Measurements from ENCODE around the gene SUMO2. TPM values are rescaled to one million over a fixed set of nuclear protein-coding genes. Genes with fewer than 3 reads are reported as not detected.
"Not testable (repeated sequence)": the region's sequence is repeated elsewhere in the genome, so short reads cannot be mapped to it uniquely, and the experiment has no call there.

SUMO2 gene
- total RNA-seq (2014; rRNA removed; shearing (Covaris generic)): 160 and 193 TPM in 2 replicates

GRCh38 chr17:75182569-75183436, at the start of gene SUMO2:
TSS of gene SUMO2 (minus strand) at chr17:75182959. CDS start at chr17:75182834, 125 bp downstream.
- peak; percentile 90 for DNase-seq (ENCODE audit: low spot score)

DNA sequence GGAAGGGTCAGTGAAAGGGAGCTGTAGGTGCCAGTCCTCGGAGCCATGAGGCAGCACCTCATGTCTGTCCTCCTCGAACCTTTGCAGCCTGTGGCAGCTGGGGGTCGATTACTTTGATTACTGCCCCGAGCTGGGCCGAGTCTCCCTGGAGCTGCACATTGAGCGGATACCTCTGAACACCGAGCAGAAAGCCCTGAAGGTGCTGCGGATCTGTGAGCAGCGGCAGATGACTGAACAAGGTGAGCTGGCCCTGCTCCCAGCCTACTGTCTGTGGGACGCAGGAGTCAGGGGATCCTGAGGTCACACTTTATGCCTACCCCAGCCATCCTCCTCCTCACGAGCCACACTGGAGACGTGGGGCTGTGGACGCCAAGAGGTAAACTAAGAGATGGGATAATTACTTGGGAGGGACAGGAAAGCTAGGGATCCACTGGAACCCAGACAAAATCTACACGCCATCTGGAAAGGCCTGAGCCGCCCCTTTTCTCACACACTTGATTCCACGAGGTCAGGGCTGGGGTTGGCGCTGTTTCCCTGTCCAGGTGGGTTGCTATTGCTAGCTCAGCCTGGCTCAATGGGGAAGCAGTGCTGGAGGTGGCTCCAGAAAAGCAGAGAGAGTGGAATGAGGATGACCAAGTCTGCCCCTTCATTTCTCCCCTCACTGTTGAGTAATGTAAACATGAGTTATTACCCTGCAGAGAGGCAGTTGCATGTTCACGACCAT, 49.1 kb upstream of the SUMO2 start:
- no peak for DNase-seq (ENCODE audit: low spot score)

- DNase-seq (ENCODE audit: low spot score): no peak
These were observed 48.3 kb upstream of the SUMO2 start for GRCh38 chr17:75231071-75231470.

GRCh38 chr17:75228847-75229246, 46.1 kb upstream of the SUMO2 start:
- no peak for DNase-seq (ENCODE audit: low spot score)

GRCh38 chr17:75228305-75228704, 45.5 kb upstream of the SUMO2 start:
- no peak for DNase-seq (ENCODE audit: low spot score)

DNA sequence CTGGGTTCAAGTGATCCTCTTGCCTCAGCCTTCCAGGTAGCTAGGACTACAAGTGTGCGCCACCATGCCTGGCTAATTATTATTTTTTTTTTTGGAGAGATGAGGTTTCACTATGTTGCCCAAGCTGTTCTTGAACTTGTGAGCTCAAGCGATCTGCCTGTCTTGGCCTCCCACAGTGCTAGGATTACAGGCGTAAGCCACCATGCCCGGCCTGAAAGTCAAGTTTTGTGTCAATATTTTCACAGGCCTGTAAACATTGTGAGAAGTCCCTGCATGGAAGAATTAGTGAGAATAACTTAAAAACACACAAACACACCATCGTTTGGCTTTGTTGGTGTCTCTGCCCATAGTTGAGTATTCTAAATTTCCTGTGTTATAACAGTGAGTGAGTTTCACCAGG, 45.0 kb upstream of the SUMO2 start:
- DNase-seq (ENCODE audit: low spot score): no peak

- no peak for DNase-seq (ENCODE audit: low spot score)
These were observed 42.3 kb upstream of the SUMO2 start for GRCh38 chr17:75225016-75225415.

GRCh38 chr17:75219815-75220214, 37.1 kb upstream of the SUMO2 start:
- DNase-seq (ENCODE audit: low spot score): no peak

- DNase-seq (ENCODE audit: low spot score): no peak
These were observed 35.4 kb upstream of the SUMO2 start for GRCh38 chr17:75218131-75218530.

DNA sequence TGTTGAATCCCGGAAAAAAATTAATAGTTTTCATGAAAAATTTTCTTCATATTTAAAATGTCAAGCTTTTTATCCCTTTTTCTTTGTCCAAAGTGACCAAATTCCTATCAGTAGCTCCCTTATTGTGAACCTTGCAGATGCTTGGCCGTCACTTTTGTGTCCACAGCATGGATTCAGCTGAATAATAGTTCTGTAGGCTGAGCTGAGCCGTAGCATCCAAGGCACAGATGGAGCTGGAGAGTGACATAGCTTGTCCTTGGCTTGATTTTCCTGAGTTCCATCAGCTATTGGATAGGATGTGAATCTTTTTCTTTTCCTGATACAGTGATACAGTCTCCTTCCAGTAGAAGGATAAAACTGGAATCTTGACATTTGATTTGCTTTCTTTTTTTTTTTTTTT, 26.3 kb upstream of the SUMO2 start:
- no peak for DNase-seq (ENCODE audit: low spot score)

DNA sequence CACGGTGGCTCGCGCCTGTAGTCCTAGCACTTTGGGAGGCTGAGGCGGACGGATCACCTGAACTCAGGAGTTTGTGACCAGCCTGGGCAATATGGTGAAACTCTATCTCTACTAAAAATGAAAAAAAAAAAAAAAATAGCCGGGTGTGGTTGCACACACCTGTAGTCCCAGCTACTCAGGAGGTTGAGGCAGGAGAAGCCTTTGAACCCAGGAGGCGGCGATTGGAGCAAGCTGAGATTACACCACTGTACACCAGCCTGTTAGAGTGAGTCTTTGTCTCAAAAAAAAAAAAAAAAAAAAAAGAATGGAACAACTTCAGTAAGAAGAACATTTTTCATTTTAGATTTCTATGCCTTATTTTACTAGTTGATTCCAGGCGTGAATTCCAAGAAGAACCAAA, 25.4 kb upstream of the SUMO2 start:
- DNase-seq (ENCODE audit: low spot score): no peak

DNA sequence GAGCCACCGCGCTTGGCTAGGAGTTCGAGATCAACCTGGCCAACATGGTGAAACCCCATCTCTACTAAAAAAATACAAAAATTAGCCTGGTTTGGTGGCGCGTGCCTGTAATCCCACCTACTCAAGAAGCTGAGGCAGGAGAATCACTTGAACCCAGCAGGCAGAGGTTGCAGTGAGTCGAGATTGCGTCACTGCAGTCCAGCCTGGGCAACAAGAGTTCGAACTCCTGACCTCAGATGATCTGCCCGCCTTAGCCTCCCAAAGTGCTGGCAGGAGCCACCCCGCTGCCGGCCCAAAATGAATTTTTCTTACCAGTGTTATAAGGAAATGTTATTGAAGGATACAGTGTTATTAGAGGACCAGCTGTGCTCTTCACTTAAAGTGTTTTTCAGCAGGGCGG, 25.0 kb upstream of the SUMO2 start:
- DNase-seq (ENCODE audit: low spot score): no peak

DNA sequence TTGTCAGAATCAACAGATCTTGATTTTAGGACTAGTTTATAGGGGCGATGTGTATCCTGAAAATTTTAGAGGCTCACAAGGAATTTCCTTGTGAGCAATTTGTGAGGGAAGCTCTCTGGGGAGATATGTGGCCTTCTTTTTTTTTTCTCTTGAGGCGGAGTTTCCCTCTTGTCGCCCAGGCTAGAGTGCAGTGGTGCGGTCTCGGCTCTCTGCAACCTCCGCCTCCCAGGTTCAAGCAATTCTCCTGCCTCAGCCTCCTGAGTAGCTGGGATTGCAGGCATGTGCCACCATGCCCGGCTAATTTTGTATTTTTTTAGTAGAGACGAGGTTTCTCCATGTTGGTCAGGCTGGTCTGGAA, 24.3 kb upstream of the SUMO2 start:
- not testable (repeated sequence) for DNase-seq (ENCODE audit: low spot score)

DNA sequence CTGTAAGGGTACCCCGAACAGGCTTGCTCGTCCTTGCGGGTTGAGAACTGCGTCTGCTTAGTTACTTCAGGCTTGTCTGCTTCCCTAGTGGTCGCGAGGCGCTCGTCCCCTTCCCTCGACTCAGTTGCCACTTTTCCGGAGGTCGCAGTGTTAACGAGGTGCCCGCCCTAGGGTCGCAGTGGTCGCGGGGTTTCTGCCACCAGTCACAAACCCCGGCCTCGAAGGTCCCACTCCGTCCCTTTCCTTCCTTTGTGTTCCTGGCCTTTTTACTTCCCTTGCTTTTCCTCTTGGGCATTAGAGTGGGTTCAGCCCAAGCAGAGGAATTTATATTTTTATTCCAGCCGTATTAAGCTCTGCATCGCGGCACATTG, 23.0 kb upstream of the SUMO2 start:
- DNase-seq (ENCODE audit: low spot score): no peak

DNA sequence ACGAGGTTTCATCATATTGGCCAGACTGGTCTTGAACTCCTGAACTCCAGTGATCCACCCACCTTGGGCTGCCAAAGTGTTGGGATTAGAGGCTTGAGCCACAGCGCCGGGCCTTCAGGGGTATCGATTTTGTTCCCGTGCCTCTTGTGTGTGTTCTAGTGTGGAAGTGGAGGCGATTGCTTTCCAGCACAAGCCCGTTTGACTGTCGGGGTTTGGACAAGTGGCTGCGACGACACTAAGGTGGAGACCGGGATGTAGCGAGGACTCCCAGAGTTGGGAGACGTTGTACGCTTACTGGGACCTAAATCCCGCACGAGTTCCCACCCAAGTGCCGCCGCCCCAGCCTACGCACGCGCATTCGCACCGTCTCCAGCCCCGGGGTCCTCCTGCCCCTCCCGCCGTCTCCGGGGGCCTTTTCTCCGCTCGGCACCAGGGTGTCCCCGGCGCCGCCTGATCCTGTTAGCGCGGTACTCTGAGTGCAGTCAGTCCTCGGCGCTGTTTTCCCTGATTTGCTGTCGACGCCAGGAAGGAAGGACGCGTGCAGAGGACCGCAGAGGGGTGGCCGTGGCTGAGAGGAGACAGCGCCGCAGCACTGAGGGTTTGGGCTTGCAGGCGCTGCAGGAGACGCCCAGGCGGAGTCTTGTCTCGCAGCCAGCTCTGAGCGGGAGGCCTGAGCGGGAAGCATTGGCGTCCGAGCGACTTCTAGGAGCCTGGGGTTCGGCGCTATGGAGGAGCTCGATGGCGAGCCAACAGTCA, 22.5 kb upstream of the SUMO2 start, which contains the start of gene NUP85:
TSS of gene NUP85 (plus strand) at position 643 of the 756 bp plus-strand sequence. CDS start at position 726, 83 bp downstream.
- DNase-seq (ENCODE audit: low spot score): peak; percentile 88

- no peak for DNase-seq (ENCODE audit: low spot score)
These were observed 17.3 kb upstream of the SUMO2 start for GRCh38 chr17:75199886-75200618.

GRCh38 chr17:75194879-75195278, 12.1 kb upstream of the SUMO2 start:
- DNase-seq (ENCODE audit: low spot score): no peak

DNA sequence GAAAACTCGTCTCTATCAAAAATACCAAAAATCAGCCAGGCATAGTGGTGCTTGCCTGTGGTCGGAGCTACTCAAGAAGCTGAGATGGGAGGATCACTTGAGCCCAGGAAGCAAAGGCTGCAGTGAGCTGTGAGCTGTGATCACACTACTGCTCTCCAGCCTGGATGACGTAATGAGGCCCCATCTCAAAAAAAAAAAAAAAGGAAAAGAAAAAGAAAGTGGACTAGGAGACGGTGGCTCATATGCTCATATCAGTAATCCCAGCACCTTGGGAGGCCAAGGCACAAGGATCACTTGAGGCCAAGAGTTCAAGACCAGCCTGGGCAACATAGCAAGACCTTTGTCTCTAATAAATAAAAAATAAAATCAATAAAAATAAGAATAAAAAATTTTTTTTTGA, 8.8 kb upstream of the SUMO2 start:
- peak; percentile 56 for DNase-seq (ENCODE audit: low spot score)

GRCh38 chr17:75188614-75189013, 5.9 kb upstream of the SUMO2 start:
- DNase-seq (ENCODE audit: low spot score): no peak

DNA sequence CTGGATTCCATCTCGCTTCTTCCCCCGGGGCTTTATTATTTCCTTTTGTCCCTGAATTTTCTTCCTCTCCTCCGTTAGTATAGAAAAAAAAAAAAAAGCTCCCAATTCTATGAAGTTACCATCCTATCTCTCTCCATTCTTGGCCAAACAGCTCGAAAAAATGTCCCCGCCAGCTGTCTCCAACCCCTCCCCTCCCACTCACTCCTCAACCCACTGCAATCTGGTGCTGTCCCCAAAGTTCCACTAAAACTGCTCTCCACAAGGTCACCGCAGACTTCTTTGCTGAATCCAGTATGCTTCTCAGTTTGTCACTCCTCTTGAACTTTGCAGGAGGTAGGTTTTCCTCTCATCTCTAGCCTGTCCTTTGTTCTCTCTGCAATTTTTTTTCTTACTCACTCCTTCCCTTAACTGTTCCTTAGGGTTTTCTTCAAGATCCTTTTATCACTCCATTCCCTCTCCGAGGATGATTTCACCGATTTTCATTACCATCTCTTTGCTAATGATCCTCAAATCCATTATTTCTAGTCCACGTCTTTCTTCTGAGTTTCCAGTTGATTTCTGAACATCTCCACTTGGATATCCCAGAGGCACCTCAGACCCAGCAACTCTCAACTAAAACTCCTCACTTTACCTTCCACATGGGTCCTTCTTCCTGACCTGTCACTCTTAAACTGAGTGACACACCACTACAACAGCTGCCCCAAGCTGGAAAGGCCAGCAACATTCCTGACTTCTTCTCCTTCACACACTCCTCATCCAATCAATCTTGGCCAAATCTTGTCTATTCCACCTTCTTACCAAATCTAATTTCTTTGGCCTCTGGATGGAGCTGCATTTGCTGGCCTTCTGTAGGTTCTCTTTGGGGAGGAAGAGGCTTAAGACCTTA, 1.5 kb upstream of the SUMO2 start:
- no peak for DNase-seq (ENCODE audit: low spot score)

DNA sequence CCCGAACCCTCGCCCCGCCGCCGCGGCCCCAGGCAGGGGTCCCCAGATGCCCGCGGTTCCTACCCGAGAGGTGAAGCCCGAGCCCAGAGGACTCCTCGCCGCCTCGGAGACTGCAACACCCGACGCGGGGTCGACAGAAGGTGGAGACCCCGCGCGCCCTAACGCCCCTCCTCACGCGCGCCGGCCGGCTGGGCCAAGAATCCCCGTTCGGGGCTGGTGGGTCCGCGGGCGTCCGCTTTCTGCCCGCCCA, 515 bp downstream of the SUMO2 start:
- DNase-seq (ENCODE audit: low spot score): no peak

Measured in H4 (cell line).